Esophagus squamous epithelium (tissue), 5 donors: ENCODE data around the gene ATP11A. TPM values are rescaled to one million over a fixed set of nuclear protein-coding genes. Genes with fewer than 3 reads are reported as not detected.

Source experiments
- DNase-seq: peaks from one replicate; lab custom pipeline; 2025; lab: John Stamatoyannopoulos, UW
- H3K27ac ChIP-seq, 4 donors: fragments of 200-600 bp; sonication (generic); one replicate each; pipeline ENCODE4 v1.5.1; 2016 to 2019; ENCODE audit warnings: mild to moderate bottlenecking in 1 of 4
- H3K27me3 ChIP-seq, 4 donors: fragments of 200-600 bp; sonication (generic); 1 replicate in 3 of 4; 2 replicates in 1 of 4; pipeline versions ENCODE4 v1.5.1 to v1.6.0; 2017 to 2021; ENCODE audit warnings: antibody characterized with exemption in 1 of 4
- H3K36me3 ChIP-seq, 3 donors: fragments of 200-600 bp; sonication (generic); one replicate each; pipeline ENCODE4 v1.5.1; 2016 to 2019
- H3K4me1 ChIP-seq, 3 donors: fragments of 200-600 bp; sonication (generic); one replicate each; pipeline ENCODE4 v1.5.1; 2017 to 2019
- H3K4me3 ChIP-seq, 4 donors: fragments of 200-600 bp; sonication (generic); 1 replicate in 3 of 4; 2 replicates in 1 of 4; pipeline ENCODE4 v1.5.1; 2016 to 2019; ENCODE audit warnings: mild to moderate bottlenecking in 2 of 4, moderate library complexity in 1 of 4
- H3K9me3 ChIP-seq, 3 donors: fragments of 200-600 bp; sonication (generic); one replicate each; pipeline ENCODE4 v1.5.1; 2016 to 2019
- CTCF ChIP-seq, 6 experiments: fragments of 450-650 bp in 4 of 6; fragments of 200-600 bp in 2 of 6; sonication (generic) in 2 of 6; IDR thresholded peaks; one replicate each; pipeline ENCODE4 v1.5.1; 2016 to 2019; ENCODE audit warnings: antibody characterized with exemption in 6 of 6, mild to moderate bottlenecking in 4 of 6, moderate library complexity in 4 of 6
- POLR2A ChIP-seq, 4 donors: fragments of 450-650 bp; IDR thresholded peaks; one replicate each; pipeline ENCODE4 v1.6.1; 2017; ENCODE audit warnings: antibody characterized with exemption in 4 of 4, mild to moderate bottlenecking in 4 of 4, moderate library complexity in 3 of 4
- WGBS, 2 donors: methylation state at CpG; one replicate each; pipeline ENCODE4 v1.1.5; 2018; 5-methylcytosine and 5-hydroxymethylcytosine counted together
- intact Hi-C: fragments of 100-400 bp; cut with DNase I; formaldehyde crosslinking; loops from one replicate; pipeline ENCODE4 v1.15.0; 2022
- total RNA-seq, 4 donors: library from RNA; depleted of rRNA; stranded (reverse); fragments of >200 nt; gene quantifications; one replicate each; pipeline ENCODE4 v1.1.0, GENCODE V29; 2016
- donor health status: DM: yes; HTN: yes; CAD: no.

Gene ATP11A
- total RNA-seq, 4 donors from 2014 or later, result 9.6 to 20.0 (median 16.1) TPM

GRCh38 chr13:112754281-112755025, 64.6 kb downstream of the ATP11A start:
- Histone ChIP-seq H3K27ac (no peak overlapping the region), H3K9me3 (no peaks in the 10 kb centered on the region), H3K4me1 (peaks cover 0 to 20% (median 0%) of the 10 kb centered on the region in 3 donors), H3K4me3 (no peak overlapping the region), H3K27me3 (no peaks in the 10 kb centered on the region), H3K36me3 (no peaks in the 10 kb centered on the region)
- no peak for DNase-seq
- TF ChIP-seq POLR2A (IDR thresholded peaks at IDR 0.05), result no peak
- no peak for TF ChIP-seq CTCF (IDR thresholded peaks at IDR 0.05)
- 95 to 96% methylated on average over 4 to 7 of the region's 29 CpGs for WGBS, 2 donors
- intact Hi-C loops, result no loop called here

- H3K4me3 ChIP-seq, result no peak overlapping the region
- no peaks in the 10 kb centered on the region for H3K27me3 ChIP-seq
- H3K4me1 ChIP-seq, result peaks cover 0 to 27% (median 4%) of the 10 kb centered on the region in 3 donors
- TF ChIP-seq POLR2A (IDR thresholded peaks at IDR 0.05) (no peak), CTCF (IDR thresholded peaks at IDR 0.05) (no peak)
- WGBS, 2 donors, result 92% methylated on average over 4 of the region's 15 CpGs; no CpG with 5 or more reads in 1 of the 2 donors
- H3K36me3 ChIP-seq, result no peaks in the 10 kb centered on the region
- H3K27ac ChIP-seq, result no peak overlapping the region
- no peaks in the 10 kb centered on the region for H3K9me3 ChIP-seq
- DNase-seq, result no peak
- intact Hi-C loops, result no loop called here
These were observed 65.5 kb downstream of the ATP11A start for GRCh38 chr13:112755331-112755730.

- no peaks in the 10 kb centered on the region for H3K9me3 ChIP-seq
- H3K27me3 ChIP-seq, result no peaks in the 10 kb centered on the region
- H3K4me3 ChIP-seq, result no peak overlapping the region
- H3K27ac ChIP-seq, result no peak overlapping the region
- TF ChIP-seq POLR2A (IDR thresholded peaks at IDR 0.05), result no peak
- no peak for TF ChIP-seq CTCF (IDR thresholded peaks at IDR 0.05)
- no peak for DNase-seq
- H3K4me1 ChIP-seq, result peaks cover 0 to 34% (median 4%) of the 10 kb centered on the region in 3 donors
- no peaks in the 10 kb centered on the region for H3K36me3 ChIP-seq
- intact Hi-C loops, result no loop called here
- WGBS, 2 donors, result 85 to 97% methylated on average over 7 of the region's 7 CpGs
These were observed 66.2 kb downstream of the ATP11A start for GRCh38 chr13:112756081-112756480.

- intact Hi-C loops, result no loop called here
- Histone ChIP-seq H3K27ac (no peak overlapping the region), H3K4me3 (no peak overlapping the region), H3K9me3 (no peaks in the 10 kb centered on the region), H3K4me1 (peaks cover 0 to 39% (median 4%) of the 10 kb centered on the region in 3 donors), H3K36me3 (no peaks in the 10 kb centered on the region), H3K27me3 (no peaks in the 10 kb centered on the region)
- no peak for DNase-seq
- no peak for TF ChIP-seq CTCF (IDR thresholded peaks at IDR 0.05)
- TF ChIP-seq POLR2A (IDR thresholded peaks at IDR 0.05), result no peak
- 82% methylated on average over 10 of the region's 20 CpGs; no CpG with 5 or more reads in 1 of the 2 donors for WGBS, 2 donors
These were observed 66.7 kb downstream of the ATP11A start for GRCh38 chr13:112756511-112756966.

GRCh38 chr13:112756967-112757758, 67.3 kb downstream of the ATP11A start:
- Histone ChIP-seq H3K27ac (no peak overlapping the region), H3K4me1 (peaks cover 0 to 44% (median 4%) of the 10 kb centered on the region in 3 donors), H3K27me3 (no peaks in the 10 kb centered on the region), H3K4me3 (no peak overlapping the region), H3K9me3 (no peaks in the 10 kb centered on the region), H3K36me3 (no peaks in the 10 kb centered on the region)
- no peak for DNase-seq
- 82 to 83% methylated on average over 15 to 16 of the region's 16 CpGs for WGBS, 2 donors
- intact Hi-C loops, result no loop called here
- TF ChIP-seq CTCF (IDR thresholded peaks at IDR 0.05) (no peak), POLR2A (IDR thresholded peaks at IDR 0.05) (no peak)
